OCI-LY3 (cell line): ENCODE results near the gene CD40.
"Not testable (repeated sequence)": the region's sequence is repeated elsewhere in the genome, so short reads cannot be mapped to it uniquely, and the experiment has no call there.

Source experiments
- H2AFZ ChIP-seq: fragments of 200-600, 300-600 bp; shearing (Covaris generic); 2 replicates; pipeline ENCODE4 v1.6.0; 2014; ENCODE audit warnings: antibody characterized with exemption, low read depth, low read length
- H3K27ac ChIP-seq: fragments of 200-600, 300-600 bp; sonication (generic); 2 replicates; pipeline ENCODE4 v1.5.1; 2014; ENCODE audit warnings: mild to moderate bottlenecking, low read length, moderate library complexity, mixed read lengths
- H3K27me3 ChIP-seq: fragments of 200-600, 300-600 bp; sonication (generic); 2 replicates; pipeline ENCODE4 v1.6.1; 2014; ENCODE audit warnings: low read depth, low read length, mixed read lengths
- H3K36me3 ChIP-seq: fragments of 200-600, 300-600 bp; sonication (generic); replicated peaks from 2 replicates; pipeline ENCODE3; 2014; ENCODE audit warnings: low read depth, low read length, mixed read lengths
- H3K4me1 ChIP-seq: fragments of 300-600, 200-600 bp; sonication (generic); 2 replicates; pipeline ENCODE4 v1.6.1; 2014; ENCODE audit warnings: low read length, mixed read lengths
- H3K4me2 ChIP-seq: fragments of 200-600, 300-600 bp; sonication (generic); 2 replicates; pipeline ENCODE4 v1.6.1; 2014; ENCODE audit warnings: low read length, mixed read lengths
- H3K4me3 ChIP-seq: fragments of 300-600, 200-600 bp; sonication (generic); 2 replicates; pipeline ENCODE4 v1.5.1; 2014; ENCODE audit warnings: antibody characterized with exemption, mild to moderate bottlenecking, low read length, moderate library complexity
- H3K79me2 ChIP-seq: fragments of 300-600, 200-600 bp; shearing (Covaris generic); 2 replicates; pipeline ENCODE4 v1.6.1; 2014; ENCODE audit warnings: mild to moderate bottlenecking, low read length, mixed read lengths
- H3K9ac ChIP-seq: fragments of 300-600, 200-600 bp; shearing (Covaris generic); 2 replicates; pipeline ENCODE4 v1.6.0; 2014; ENCODE audit warnings: mild to moderate bottlenecking, low read length, moderate library complexity
- H3K9me3 ChIP-seq: fragments of 200-600, 300-600 bp; shearing (Covaris generic); 2 replicates; pipeline ENCODE4 v1.6.1; 2014; ENCODE audit warnings: low read length, mixed read lengths; ENCODE audit not compliant: insufficient read depth
- H4K20me1 ChIP-seq: fragments of 200-600, 300-600 bp; sonication (generic); 2 replicates; pipeline ENCODE4 v1.6.1; 2016; ENCODE audit warnings: low read length, mixed read lengths; ENCODE audit not compliant: insufficient read depth
- EZH2phosphoT487 ChIP-seq: fragments of 200-600 bp; shearing (Covaris generic); IDR thresholded peaks from 2 replicates; pipeline ENCODE4 v1.6.1; 2018; ENCODE audit warnings: antibody characterized with exemption, mixed run types, low read depth
- TF ChIP-seq, protein P1 (sequence below): fragments of 200-600, 300-600 bp; sonication (generic); IDR thresholded peaks from 2 replicates; pipeline ENCODE4 v1.5.1; 2014; ENCODE audit warnings: antibody characterized with exemption, low read length, low read depth

Gene CD40

DNA sequence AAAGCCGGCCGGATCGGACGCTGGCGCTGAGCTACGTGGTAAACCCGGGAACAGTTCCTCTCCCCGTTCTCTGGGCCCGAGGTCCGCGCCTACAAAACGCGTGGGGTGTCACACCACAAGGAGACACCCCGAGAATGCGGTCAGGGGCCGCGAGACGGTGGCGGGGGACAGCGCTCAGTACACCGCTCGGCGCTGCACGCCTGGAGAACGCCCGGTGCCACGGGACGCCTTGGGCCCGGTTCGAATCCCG is 29.0 kb upstream of the CD40 start:
- peaks cover 52% of the 10 kb centered on the region for H4K20me1 ChIP-seq
- H3K4me1 ChIP-seq, result peaks cover 35% of the 10 kb centered on the region
- peak overlapping the region; percentile 78 for H3K9ac ChIP-seq
- peak overlapping the region; percentile 89 for H3K4me2 ChIP-seq
- H3K36me3 ChIP-seq, result no peaks in the 10 kb centered on the region
- no peaks in the 10 kb centered on the region for H3K9me3 ChIP-seq
- no peaks in the 10 kb centered on the region for H3K27me3 ChIP-seq
- no peak overlapping the region for H2AFZ ChIP-seq
- H3K4me3 ChIP-seq, result peak overlapping the region; percentile 79
- H3K79me2 ChIP-seq, result peaks cover 54% of the 10 kb centered on the region
- no peak for TF ChIP-seq EZH2phosphoT487
- TF ChIP-seq, protein P1, sequence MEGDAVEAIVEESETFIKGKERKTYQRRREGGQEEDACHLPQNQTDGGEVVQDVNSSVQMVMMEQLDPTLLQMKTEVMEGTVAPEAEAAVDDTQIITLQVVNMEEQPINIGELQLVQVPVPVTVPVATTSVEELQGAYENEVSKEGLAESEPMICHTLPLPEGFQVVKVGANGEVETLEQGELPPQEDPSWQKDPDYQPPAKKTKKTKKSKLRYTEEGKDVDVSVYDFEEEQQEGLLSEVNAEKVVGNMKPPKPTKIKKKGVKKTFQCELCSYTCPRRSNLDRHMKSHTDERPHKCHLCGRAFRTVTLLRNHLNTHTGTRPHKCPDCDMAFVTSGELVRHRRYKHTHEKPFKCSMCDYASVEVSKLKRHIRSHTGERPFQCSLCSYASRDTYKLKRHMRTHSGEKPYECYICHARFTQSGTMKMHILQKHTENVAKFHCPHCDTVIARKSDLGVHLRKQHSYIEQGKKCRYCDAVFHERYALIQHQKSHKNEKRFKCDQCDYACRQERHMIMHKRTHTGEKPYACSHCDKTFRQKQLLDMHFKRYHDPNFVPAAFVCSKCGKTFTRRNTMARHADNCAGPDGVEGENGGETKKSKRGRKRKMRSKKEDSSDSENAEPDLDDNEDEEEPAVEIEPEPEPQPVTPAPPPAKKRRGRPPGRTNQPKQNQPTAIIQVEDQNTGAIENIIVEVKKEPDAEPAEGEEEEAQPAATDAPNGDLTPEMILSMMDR, result no peak
- peak overlapping the region; percentile 63 for H3K27ac ChIP-seq

GRCh38 chr20:46089417-46090388 is 28.4 kb upstream of the CD40 start, which contains the start of gene NCOA5:
Gene NCOA5, minus strand, starts transcription at chr20:46089962. Its CDS starts 10,538 bp downstream, at chr20:46079424.
- peaks cover 35% of the 10 kb centered on the region for H3K4me1 ChIP-seq
- H2AFZ ChIP-seq, result peak within 1 kb of the TSS; percentile 1; the same call in 1 of the 2 replicates
- H3K27ac ChIP-seq, result peak within 1 kb of the TSS; percentile 63
- H3K27me3 ChIP-seq, result no peaks in the 10 kb centered on the region
- TF ChIP-seq, protein P1, result peak; percentile 53
- TF ChIP-seq EZH2phosphoT487, result no peak
- H4K20me1 ChIP-seq, result peaks cover 46% of the 10 kb centered on the region
- no peaks in the 10 kb centered on the region for H3K9me3 ChIP-seq
- peaks cover 48% of the 10 kb centered on the region for H3K79me2 ChIP-seq
- H3K4me2 ChIP-seq, result peak within 1 kb of the TSS; percentile 89
- H3K4me3 ChIP-seq, result peak within 1 kb of the TSS; percentile 79
- H3K36me3 ChIP-seq, result no peaks in the 10 kb centered on the region
- H3K9ac ChIP-seq, result peak within 1 kb of the TSS; percentile 78

DNA sequence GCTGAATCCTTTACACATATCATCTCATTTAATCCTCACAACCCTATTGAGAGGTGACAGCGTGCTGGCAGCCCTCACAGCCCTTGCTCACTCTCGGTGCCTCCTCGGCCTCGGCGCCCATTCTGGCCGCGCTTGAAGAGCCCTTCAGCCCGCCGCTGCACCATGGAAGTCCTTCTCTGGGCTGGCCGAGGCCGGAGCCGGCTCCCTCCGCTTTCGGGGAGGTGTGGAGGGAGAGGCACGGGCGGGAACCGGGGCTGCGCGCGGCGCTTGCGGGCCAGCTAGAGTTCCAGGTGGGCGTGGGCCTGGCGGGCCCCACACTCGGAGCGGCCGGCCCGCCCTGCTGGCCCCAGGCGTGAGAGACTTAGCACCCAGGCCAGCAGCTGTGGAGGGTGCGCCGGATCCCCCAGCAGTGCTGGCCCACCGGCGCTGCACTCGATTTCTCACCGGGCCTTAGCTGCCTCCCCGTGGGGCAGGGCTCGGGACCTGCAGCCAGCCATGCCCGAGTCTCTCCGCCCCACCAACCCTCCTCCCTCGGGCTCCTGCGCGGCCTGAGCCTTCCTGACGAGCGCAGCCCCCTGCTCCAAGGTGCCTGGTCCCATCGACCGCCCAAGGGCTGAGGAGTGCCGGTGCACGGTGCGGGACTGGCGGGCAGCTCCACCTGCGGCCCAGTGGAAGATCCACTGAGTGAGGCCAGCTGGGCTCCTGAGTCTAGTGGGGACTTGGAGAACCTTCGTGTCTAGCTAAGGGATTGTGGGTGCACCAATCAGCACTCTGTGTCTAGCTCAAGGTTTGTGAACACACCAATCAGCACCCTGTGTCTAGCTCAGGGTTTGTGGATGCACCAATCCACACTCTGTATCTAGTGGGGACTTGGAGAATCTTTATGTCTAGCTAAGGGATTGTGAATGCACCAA is 26.2 kb upstream of the CD40 start:
- H3K9ac ChIP-seq, H3K27me3 ChIP-seq, H3K4me3 ChIP-seq, H2AFZ ChIP-seq, H3K9me3 ChIP-seq, H3K27ac ChIP-seq, H3K36me3 ChIP-seq, H3K4me2 ChIP-seq: not testable (repeated sequence)
- Histone ChIP-seq H4K20me1 (peaks cover 24% of the 10 kb centered on the region), H3K4me1 (peaks cover 24% of the 10 kb centered on the region), H3K79me2 (peaks cover 26% of the 10 kb centered on the region)

- Histone ChIP-seq H3K4me2 (no peak overlapping the region), H3K27ac (no peak overlapping the region), H3K4me3 (no peak overlapping the region), H3K27me3 (no peaks in the 10 kb centered on the region), H3K9ac (no peak overlapping the region), H4K20me1 (peaks cover 8% of the 10 kb centered on the region), H2AFZ (no peak overlapping the region), H3K9me3 (no peaks in the 10 kb centered on the region), H3K79me2 (peaks cover 9% of the 10 kb centered on the region), H3K4me1 (peaks cover 8% of the 10 kb centered on the region), H3K36me3 (no peaks in the 10 kb centered on the region)
- no peak for TF ChIP-seq EZH2phosphoT487
- TF ChIP-seq, protein P1, result peak; percentile 30
Observed at GRCh38 chr20:46093531-46093930, 24.6 kb upstream of the CD40 start.
